SH-SY5Y (cell line): ENCODE results near the gene EIF2AK3.

ENCODE experiments used
- GATA2 ChIP-seq: IDR thresholded peaks from 2 replicates; pipeline ENCODE4 v1.6.1; 2011; ENCODE audit warnings: mild to moderate bottlenecking, low read depth, low read length
- GATA3 ChIP-seq: IDR thresholded peaks from 2 replicates; pipeline ENCODE4 v1.6.1; 2011; ENCODE audit warnings: low read depth, mild to moderate bottlenecking, low read length, moderate library complexity

EIF2AK3 gene

GRCh38 chr2:88590998-88591613, 36.2 kb downstream of the EIF2AK3 start:
- no peak for TF ChIP-seq GATA3
- TF ChIP-seq GATA2, result no peak

DNA sequence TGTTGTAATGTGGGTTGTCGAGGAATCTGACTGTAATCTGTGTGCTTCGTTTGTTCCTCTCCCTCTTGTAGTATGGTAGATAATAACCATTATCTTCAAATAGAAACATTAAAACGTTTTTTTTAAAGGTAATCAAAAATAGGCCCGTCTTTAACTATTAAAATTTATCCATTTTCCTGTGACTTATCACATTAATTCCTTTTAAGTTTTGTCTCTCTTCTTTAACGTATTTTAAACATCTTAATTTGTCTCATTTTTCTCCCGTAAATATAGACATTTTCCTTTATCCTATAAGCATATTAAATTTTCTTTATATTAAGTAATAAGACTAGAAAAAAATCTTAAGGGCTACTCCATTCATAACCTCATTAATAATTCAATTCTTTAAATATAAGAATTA, 41.3 kb downstream of the EIF2AK3 start:
- TF ChIP-seq GATA3 (no peak), GATA2 (no peak)

GRCh38 chr2:88582030-88582429, 45.2 kb downstream of the EIF2AK3 start:
- no peak for TF ChIP-seq GATA3
- TF ChIP-seq GATA2, result no peak

DNA sequence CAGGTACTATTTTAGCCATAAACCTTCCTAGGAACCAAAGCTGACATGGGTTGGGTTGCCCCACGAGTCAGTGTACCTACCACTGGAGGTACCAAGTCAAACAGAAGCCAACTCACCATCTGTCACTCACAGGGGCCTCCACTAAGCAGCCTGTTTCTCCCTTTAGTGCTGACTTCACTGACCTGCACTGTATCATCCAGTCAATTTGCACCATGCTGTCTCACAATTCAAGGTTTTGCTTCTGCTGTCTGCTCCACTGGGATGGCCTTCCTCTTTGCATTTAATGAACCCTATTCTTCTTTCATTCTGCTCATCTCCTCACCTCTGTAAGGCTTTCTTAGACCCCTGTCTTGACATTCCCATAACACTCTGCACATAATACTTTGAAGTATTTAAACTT, 47.2 kb downstream of the EIF2AK3 start:
- TF ChIP-seq GATA3 (no peak), GATA2 (no peak)

GRCh38 chr2:88575630-88576029, 51.6 kb downstream of the EIF2AK3 start:
- TF ChIP-seq GATA3 (no peak), GATA2 (no peak)

DNA sequence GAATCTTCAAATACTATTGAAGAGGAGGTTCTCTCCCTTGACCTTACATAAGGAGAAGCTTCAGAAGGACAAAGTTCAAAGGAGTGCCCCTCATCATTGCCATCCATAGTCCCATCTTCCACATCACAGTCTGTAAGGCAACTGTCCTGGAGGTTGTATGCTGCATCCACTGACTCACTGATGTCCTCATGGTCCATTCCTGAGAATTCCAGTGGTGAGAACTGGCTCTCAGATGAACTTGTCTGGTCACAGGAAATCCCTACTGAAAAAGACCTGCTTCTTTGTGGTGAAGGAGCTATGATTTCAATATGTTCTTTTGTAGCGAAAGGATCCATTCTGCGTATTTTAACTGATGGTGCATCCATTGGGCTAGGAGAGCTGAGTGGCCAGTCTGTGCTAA, 52.2 kb downstream of the EIF2AK3 start:
- TF ChIP-seq GATA3 (no peak), GATA2 (no peak)

DNA sequence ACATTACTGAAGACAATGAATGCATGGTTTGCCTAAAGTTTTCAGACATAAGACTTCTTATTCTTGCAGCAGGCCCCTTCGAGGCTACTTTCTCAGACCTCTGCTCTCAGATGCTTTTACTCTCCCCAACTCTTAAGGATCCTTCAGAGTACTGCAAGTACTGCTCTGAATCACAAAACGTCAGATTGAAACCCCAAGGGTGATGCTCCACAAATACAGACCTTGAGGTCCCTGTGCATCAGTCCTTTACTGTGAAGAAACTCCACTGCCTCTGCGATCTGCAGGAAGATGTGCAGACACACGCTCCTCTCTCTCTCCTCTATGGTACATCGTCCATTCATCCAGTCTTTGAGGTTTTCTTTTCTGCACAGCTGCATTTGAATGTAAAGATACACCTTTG, 52.8 kb downstream of the EIF2AK3 start:
- no peak for TF ChIP-seq GATA3
- TF ChIP-seq GATA2, result no peak

DNA sequence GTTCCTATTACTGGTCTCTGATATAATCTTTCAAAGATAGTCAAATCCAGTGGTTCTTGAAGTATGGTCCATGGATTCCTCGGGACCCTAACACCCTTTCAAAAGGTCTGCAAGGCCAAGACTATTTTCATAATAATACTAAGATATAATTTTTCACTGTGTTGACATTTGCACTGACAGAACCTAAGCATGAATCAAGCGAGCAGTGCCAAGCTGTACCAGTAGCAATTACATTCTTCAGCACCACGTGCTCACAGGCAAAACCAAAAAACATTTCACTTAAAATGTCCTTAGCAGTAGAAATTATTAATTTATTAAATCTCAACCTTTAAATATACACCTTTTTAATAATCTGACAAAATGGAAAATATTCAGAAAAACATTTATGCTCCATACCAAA, 59.1 kb downstream of the EIF2AK3 start:
- no peak for TF ChIP-seq GATA3

DNA sequence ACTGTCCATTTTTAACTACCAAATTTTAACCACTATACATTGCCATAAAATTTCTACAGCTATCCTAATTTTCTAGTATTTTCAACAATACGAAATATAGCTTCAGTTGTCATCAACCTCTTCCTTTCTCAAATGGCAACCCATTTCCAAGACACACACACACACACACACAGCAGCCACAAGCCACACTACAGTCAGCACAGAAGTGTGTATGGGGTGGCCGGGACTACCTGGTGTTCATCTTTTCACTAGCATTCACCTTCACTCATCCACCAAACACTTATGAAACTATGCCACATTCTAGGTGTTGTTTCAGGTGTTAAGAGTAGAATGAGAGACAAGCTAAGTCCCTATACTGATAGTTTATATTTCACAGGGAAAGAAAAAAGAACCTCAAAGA, 62.9 kb downstream of the EIF2AK3 start:
- TF ChIP-seq GATA2 (no peak), GATA3 (no peak)

DNA sequence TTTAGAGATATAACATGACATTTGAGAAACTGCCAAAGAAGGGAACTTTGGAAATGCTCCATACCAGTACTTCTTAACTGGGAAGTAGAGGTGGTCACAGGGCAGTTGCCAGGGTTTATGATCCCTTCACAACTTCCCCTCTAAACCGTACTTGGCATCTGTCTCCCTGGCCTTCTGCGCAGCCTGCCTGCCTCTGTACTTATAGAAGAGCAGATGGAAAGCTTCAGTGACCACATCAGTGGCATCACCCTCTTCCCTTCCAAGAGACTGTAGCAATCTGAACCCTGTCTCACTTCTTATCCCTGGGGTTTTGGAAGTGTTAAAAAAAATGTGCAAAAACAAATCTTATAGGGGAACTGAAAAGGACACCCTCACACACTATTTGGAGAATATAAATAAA, 64.1 kb downstream of the EIF2AK3 start:
- no peak for TF ChIP-seq GATA2
- no peak for TF ChIP-seq GATA3

- TF ChIP-seq GATA3, result no peak
- no peak for TF ChIP-seq GATA2
Measured at GRCh38 chr2:88561646-88562388, 65.4 kb downstream of the EIF2AK3 start.

DNA sequence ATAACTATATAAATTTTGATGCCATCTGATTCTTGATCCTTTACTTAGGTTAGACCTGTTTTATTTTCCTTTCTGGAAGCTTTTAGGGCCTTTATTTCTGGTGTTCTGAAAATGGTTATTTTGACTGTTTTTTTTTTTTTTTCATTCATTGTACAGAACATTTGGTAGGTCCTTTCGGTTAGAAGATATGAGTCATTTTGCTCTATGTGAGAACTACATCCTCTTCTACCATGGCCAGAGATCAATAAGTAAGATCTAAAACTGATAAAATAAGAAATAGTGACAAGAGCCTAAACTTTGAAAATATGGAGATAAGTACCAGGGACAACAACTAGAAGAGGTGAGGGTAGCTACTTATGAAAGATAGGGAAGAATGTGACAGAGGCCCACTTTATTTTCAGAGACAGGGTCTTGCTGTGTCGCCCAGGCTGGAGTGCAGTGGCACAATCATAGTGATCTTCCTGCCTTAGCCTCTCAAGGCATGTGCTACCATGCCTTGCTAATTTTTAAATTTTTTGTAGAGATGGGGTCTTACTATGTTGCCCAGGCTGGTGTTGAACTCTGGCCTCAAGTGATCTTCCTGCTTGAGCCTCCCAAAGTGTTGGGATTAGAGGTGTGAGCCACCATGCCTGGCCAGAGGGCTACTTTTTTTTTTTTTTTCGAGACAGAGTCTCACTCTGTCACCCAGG, 66.5 kb downstream of the EIF2AK3 start:
- TF ChIP-seq GATA3, result no peak
- TF ChIP-seq GATA2, result no peak

DNA sequence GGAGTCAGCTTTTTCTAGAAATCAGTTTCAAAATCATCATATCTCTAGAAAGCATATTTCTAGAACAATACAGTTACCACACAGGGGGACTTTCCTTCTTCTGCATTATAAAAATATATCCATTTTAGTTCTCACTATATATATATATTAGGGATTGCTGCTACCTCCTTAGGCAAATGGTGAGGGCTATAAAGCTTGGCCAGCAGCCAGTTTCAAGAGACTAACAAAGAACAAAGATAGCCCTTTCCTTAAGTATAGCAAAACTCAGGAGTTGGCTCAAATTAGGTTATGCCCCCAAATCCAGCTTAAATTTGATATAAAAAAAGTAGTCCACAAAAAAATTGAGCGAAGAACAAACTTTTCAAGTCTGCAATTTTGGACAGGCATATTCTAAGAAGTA, 70.0 kb downstream of the EIF2AK3 start:
- TF ChIP-seq GATA2, result no peak
- no peak for TF ChIP-seq GATA3

DNA sequence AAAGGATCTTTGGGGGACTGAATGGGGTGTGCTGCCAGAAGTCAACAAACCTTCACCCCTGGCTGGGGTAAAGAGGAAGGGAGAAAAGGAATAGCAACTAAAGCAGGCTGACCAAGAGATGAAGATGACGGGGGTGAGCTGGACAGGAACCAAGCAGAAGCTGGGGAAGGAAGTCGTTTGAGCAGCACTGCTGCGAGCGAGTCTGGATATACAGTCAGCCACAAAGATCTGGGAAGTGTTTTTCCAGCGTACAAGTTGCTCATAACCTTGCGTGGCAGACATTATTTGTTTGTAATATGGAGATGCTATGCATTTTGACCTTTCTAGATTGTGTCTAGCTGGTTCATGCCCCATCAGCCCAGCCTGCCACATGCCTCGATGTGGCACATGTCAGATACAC, 71.2 kb downstream of the EIF2AK3 start:
- TF ChIP-seq GATA3, result no peak
- no peak for TF ChIP-seq GATA2

DNA sequence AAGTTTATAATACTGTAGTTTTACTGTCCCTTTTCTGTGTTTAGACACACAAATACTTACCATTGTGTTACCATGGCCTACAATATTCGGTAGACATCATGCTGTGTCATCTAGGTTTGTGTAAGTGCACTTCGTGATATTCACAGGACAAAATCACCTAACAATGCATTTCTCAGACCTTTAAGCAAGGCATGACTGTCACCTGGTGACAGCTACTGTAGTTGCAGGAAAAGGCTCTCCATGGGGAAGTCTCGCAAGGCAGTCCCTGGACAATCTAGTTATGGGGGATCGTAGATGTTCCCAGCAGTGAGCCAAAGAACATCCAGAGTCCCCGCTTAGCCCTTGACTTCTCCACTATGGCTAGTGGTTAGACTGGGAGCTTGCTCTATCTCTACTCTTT, 73.1 kb downstream of the EIF2AK3 start:
- TF ChIP-seq GATA3, result no peak
- no peak for TF ChIP-seq GATA2
